HG03558 (cell line): ENCODE results near the gene AEBP1.

Experiments used
- ATAC-seq: cut with Tn5 transposase; IDR thresholded peaks from one replicate; pipeline ENCODE4 v1.9.1; 2021; ENCODE audit warnings: moderate number of reproducible peaks; ENCODE audit not compliant: unreplicated experiment; ENCODE audit errors: extremely low read depth

AEBP1 gene

DNA sequence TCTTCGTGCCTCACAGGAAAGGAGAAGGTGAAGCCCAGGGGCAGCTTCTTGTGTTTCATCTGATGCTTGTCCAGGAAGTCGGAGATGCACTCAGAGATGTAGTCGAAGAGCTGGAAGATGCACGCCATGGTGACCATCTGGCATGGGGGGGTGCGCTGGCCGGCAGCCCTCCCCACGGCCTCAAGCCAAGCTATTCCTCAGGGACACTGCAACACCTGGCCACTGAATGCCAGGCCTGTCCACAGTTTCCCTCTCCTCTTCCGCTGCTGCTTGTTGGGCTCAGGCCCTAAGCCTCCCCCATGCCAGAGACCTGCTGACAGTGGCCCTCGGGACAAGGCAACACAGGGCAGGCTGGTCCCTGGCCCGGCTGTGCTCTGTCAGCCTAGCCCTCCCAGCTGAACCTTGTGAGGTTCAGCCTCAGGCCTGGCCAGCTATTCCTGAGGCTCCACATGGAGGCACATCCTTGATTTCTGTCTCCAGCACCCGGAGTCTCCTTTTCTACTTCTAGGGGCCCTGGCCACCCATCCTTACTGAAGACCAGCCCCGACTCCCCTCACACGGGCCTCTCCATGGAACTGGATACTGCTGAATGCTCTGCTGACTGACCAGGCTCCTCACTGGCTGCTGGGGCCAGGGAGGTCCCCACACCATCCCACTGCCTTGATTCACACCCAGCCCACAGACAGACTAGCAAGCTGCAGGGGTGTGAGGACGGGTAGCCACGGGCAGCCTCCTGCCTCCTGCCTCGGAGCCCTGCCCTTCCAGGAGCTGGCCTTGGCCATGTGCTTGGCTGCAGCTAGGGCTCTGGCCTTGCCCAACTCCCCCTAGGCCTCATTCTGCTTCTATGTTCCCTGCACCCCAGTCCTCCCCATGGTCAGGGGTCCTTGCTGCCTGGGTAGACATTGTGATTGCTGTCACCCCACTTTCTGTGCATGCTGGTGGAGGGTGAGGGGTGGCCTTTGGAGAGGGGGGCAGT is 47.1 kb downstream of the AEBP1 start:
- no peak for ATAC-seq

DNA sequence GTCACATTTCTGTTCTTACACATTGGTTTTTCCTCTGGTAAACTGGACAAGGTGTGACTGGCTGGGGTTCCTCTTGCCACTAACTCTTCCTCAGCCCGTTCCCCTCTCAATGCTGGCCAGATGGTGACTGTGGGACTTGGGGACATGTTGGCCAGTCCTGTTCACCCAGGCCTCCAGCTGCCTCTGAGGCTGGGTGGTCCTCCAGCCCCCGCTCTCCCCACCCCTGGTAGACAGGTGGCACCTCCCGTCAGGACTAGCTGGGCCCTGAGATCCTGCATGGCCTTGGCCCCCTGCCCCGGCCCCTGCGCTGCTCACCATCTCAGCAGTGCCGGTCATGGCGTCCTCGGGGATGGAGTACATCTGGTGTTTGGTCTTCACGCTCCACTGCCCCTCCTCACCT is 47.8 kb downstream of the AEBP1 start:
- no peak for ATAC-seq

DNA sequence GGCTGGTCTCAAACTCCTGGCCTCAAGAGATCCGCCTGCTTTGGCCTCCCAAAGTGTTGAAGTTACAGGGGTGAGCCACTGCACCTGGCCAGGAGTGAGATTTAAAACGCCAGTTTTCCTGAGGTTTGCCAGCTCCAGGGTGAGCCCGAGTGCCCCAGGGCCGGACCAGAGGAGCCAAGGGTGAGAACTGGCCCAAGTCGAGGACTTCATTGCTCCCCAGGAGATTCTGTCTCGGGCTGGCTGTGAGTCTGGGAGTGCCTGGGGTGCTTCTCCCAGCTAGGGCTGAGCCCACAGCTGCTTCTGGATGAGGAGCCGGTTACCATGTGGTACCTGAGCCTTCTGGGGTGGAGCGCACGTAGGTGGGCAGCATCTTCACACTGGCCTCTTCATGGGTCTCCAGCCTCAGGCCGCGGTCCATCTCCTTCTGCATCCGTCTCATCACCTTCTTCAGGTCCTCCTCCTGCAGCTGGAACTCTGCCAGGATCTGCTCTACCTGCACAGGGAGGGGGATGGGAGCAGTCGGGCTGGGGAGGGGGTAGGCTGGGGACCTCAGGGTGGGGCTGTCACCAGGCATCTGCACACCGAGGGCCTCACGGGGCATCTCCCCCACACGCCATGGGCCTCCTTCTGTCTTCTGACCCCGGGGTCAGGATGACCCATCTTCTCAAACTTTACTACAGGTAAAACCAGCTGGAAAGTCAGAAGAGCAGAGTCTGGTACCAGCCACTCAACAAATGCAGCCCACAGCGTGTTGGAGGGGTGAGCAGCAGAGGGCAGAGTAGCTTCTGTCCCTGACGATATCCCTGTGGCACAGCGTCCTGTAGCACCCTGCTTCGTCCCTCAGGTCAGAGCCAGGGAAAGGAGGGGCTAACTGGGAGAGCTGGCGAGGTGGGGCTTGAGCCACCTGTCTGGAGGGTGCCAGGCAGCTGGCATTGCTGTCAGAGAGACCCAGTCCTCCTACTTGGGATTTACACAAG is 49.1 kb downstream of the AEBP1 start:
- no peak for ATAC-seq

DNA sequence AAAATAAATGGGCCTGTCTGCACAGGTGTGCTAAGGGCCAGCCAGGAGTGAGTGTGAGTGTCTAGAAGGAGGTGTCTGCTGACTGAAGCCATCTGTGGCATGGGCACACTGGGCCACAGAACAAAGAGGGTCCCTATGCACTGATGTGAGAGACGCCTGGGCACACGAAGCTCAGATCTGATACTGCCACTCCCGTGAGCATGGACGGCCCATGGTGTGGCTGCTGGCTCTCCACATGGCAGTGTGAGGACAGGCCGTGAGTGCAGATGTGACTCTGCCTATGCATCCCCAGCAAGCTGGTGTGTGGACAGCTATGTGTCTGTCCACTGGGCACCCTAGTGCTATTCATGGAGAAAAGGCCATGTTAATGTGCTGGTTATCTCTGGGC is 49.8 kb downstream of the AEBP1 start:
- ATAC-seq: no peak

DNA sequence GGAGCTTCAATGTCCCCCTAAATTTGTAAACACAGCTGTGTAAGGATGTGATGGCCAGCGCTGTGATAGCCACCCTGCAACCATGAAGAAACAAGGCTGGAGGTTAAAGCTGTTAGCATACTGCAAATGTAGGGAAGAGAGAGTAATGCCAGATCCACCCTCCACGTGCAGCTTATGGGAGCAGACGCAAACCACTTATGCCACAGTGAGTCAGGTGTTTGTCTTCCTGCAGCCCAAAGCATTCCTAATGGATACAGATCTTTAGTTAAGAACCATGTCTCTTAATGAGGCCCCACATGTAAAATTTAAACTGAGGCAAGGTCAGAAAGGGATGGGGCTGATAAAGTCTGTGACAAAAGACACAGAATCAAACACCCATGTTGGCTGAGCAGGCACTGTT is 50.6 kb downstream of the AEBP1 start:
- no peak for ATAC-seq

DNA sequence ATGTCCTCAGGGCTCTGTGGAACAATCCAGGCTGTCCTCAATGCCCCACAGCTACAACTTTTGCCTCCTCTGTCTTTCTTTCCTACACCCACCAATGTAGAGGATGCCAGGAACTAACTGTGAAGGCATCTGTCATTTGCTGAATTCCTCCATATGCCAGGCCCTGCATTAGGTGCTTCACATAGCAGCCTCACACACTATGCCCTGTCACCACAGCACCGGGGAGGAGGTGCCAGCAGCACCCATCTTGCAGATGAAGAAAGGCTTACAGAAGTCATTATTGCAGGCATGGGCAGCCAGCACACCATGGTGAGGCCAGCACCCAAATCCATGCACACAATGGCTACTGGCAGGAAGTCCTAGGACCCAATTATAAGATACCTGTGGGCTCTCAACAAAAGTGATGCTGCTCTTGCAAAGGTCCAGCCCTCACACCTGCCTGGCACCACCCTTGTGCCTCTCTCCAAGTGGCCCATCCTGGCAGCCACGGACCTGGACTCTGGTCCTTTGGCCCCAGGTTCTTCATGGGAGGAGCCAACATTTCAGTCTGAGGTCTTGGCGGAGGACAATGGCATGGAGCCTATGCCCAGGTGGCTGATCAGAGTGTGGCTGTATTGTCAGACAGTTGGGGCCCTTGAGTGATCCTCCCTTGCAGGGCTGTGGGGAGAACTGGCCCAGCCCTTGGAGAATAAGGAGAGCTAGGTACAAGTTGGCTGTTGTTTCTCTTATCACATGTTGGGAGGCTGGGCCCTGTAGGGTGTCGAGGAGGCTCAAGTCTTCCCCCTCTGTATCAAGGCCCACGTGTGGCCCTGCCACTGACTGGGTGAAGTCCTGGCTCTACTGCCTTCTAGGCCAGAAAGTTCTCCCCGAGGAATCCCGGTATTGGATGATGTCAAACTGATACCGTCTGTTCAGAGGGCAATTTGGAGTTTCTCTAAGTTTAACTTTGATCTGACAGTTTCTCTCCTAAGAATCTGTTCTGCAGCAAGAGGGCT is 51.3 kb downstream of the AEBP1 start:
- ATAC-seq: no peak

DNA sequence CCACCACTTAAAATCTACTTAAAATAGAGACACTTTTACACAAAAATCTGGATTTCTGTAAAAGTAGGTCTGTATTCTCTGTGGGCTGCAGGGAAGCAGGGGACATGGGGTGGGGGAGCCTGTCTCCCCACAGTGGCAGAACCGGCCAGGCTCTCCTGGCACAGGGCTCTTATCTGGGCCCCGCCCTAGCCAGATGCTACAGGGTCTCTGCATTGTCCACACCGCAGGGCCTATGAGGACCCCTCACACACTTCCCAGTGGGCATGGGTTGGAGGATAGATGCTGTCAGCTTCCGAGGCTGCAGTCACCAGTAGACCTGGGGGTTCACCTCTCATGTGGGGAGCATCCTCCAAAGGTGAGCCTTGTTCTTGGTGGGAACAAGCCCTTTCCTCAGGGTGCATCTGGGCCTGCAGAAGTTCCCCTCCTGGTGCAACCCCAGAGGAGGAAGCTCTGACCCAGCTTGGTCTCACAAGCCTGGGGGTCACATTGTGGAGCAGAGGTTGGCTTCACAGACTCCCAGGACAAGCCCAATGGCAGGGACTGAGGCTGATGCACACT is 52.4 kb downstream of the AEBP1 start:
- ATAC-seq: no peak

DNA sequence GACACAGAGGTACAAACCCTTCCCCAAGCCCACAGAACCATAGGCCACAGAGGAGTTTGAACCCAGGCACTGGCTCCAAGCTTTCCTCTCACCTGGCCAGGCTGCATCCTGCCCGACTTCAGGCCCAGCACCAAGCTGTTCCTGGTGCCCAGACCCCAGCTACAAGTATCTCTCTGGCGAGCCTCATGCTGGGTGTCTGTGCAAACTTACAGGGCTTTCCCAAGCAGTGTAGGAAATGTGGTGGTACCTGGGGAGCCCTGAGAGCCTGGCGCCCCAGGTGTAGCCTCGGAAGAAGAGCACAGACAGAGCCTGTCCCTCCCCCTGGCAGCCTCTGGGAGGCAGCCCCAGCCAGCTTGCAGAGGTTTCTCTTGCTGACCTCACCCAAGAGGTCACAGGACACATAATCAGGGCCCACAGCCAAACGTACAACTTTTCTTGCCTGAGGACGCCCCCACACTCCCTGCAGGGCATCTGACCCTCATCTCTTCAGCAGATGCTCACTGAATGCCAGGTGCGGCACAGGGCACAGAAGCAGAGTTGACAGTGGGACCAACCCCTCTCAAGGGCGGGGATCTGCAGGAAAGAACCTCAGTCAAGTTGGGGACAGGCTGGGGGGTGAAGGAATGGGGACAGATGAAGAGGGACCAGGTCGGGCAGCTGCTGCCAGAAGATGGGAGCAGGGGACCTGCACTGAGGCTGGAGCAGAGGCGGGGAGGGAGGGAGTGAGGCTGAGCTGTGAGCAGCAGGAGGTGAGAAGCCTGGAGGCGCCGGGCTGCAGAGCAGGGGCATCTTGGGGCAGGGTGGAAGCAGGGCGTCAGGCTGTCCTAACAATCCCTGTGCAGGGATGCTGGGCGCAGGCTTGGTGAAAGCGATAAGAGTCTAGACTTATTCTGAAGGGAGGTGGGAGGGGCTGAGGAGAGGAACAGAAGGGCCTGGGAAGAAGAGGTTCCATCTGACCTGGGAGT is 53.3 kb downstream of the AEBP1 start:
- no peak for ATAC-seq

DNA sequence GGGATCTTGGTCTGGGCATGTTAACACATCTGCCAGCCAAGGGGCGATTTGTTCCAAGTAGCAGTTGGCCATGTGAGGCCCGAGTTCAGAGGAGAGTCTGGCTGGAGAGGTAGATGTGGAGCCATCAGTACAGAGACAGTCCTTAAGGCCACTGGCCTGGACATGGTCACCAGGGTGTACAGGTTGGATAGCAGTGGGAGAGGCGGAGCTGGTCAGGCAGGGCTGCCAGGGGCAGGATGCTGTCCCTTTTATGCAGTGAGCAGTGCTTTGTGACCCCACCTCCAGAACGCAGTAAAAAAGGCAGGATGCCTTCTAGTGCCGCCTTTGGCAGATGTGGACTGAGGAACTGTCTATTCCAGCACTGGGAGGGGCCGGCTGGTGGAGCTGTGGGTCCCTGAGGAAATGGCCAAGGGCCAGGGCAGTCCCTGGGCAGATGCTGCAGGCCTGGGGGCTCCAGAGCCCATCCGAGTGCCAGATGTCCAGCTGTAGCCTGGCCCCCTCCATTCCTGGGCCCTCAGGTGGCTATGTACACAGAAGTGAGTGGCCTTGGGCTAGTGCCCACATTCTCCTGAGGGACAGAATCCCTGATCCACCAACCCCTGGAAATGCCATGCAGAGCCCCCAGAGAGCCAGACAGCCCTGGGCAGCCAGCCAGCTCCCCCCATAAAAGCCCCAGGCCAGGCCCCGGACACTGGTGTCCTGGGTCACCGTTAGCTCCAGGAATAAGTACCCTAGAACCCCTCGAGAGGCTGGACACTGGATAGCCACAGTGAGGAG is 54.1 kb downstream of the AEBP1 start:
- no peak for ATAC-seq

DNA sequence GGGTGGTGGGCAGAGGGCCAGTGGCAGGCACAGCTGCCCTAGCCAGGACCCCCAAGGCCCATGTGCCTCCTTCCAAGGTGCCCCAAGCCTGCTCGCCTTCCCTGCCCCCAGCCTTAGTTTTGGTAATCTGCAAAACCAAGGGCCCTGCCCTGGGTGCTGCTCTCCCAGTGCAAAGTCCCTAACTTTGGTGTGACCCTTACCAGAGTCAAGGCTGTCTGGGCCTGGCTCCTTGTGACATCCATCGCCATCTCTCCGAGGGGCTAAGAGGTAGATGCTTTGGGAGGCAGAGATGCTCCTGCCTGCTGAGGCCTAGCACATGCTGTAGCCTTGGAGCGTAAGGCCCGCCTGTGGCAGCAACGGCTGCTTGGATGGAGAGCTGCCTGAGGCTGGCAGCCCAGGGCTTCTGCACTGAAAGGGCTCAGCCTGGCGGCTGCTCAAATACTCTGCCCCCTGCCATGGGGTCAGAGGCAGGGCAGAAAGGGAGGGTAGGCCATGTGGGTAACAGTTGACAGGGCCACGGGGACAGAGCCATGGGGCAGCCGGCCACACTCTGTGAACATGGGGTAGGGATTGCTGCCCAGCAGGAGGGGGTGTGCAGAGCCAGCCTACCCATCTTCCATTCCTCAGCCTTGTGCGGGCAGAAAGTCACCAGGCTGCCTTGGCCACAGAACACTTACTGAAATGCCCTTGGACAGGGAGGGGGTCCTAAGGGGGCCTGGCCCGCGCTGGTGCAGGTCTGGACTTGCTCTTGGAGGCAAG is 54.9 kb downstream of the AEBP1 start:
- ATAC-seq: no peak

DNA sequence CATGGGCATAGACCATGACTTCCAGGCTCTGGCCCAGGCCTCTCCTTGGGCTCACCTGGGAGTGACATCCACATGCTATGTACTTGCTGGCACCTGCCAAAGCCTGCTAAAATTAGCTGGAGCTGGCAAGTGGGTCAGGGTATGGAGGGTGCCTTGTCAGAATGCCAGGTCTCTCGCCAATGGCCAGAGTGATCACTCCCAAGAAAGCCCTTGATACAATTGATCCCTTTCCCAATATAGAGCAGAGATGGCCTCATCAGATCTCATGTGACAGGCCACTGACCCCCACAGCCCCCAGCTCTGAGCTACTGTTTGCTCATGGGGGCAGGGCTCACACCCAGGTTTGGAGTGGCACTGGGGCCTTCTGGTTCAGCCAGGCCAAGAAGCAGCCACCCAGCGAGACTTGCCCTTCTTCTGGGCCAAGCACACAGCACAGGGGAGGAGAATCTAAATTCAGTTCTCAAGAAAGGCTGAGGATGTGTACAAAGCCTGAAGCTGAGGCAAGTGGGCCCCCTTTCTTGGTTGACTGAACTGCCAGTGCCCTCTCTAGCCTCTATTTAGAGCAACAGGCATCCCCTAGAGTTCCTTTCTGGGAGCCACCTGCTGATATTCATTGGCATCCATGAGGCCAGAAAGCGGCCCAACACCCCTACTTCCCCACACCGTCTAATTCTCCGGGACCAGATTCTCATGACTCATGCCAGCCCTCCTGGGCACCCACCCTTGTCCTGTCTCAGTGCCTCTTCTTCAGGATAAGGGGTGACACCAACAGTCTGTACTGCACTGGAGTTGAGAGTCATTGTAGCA is 55.9 kb downstream of the AEBP1 start:
- ATAC-seq: no peak

DNA sequence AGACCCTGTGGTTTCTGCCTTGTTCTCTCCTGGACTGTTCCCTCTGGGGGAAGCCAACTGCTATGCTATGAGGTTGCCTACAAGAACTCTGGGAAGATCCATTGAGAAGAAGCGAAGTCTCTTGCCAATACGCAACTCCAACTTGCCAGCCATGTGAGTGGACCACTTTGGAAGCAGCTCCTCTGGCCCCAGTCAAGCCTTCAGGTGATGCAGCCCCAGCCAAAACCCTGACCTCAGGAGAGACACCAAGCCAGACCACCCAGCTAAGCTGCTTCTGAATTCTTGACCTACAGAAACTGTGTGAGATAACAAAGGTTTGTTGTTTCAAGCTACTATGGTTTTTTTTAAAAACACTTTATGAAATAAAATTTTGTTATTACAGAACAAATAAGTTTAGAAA is 57.2 kb downstream of the AEBP1 start:
- ATAC-seq: no peak

DNA sequence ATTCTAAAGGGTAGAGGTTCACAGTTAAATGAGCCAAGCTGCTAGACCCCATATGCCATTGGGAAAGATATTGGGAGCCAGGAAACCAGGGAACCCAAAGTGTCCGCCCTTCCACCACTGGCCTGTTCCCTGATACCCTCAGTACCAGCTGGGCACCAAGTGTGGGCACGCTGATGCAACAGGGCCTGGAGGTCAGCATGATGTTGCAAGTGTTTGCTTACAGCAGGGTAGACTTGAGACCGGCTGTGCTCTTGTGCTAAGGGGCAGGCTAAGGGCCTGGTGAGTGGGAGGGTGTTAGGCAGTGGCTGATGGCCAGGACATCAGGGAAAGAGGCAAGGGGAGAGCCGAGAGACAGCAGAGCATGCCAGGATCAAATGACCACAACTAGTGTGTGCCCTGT is 58.0 kb downstream of the AEBP1 start:
- no peak for ATAC-seq

DNA sequence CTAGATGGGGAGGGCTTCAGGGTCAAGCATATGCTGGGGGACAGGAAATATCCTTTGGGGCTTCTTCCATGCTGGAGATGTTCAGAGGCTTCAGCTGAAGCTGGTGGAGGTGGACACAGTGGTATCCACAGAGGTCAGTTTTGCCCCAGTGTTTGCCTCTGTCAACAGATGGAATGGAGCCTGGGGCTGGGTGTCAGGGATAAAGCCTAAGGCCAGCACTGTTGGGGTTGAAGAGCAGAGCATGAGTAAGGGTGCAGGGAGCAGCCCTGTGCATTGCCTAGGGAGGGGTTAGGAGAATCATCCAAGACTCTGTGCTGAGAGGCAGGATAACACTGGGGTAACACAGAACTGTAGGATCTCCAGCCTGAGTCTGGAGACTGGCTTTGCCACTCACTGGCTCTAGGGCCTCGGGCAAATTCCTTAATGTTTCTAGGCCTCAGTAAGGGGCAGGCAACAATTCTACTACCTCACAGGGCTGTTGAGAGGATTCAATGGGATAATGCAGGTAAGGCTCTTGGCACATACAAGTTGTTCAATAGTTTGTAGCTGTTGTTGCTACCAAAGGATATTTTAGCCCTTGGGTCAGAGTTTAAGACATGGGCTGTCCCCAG is 58.7 kb downstream of the AEBP1 start:
- ATAC-seq: no peak

DNA sequence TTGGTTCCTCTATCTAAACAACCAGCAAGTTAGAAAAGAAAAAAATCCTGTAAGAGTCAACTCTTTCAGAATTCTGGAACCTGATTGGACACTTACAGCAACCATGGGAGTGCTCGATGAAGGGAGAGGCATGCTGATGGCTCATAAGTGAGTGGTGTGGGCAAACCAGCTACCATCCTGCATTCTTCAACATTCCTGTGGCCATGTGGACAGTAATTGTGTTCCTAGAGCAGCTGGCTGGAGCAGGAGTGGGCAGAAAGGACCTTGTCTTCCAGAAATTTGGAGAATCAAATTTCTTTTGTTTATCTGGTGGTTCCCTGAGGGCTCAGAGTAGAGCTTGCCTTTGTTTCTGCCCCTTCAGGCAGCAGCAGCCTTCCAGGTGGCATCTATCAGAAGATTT is 59.4 kb downstream of the AEBP1 start:
- ATAC-seq: no peak
